Glutamatergic neuron (in vitro differentiated cells): ENCODE data around the gene SYT1. TPM values are rescaled to one million over a fixed set of nuclear protein-coding genes. Genes with fewer than 3 reads are reported as not detected.
"Not testable (repeated sequence)": the region's sequence is repeated elsewhere in the genome, so short reads cannot be mapped to it uniquely, and the experiment has no call there.

Source experiments
- DNase-seq: peaks from one replicate; pipeline ENCODE4 v3.0.0; 2022
- H3K27ac Mint-ChIP-seq: one replicate; pipeline ENCODE4 v1.8.0; 2020; ENCODE audit warnings: mild to moderate bottlenecking, mixed read lengths, inconsistent platforms; ENCODE audit not compliant: unreplicated experiment
- H3K27me3 Mint-ChIP-seq: one replicate; pipeline ENCODE4 v1.8.0; 2020; ENCODE audit warnings: mild to moderate bottlenecking, moderate library complexity, mixed read lengths, inconsistent platforms; ENCODE audit not compliant: unreplicated experiment
- H3K36me3 Mint-ChIP-seq: one replicate; pipeline ENCODE4 v1.8.0; 2020; ENCODE audit warnings: mild to moderate bottlenecking, mixed read lengths, inconsistent platforms; ENCODE audit not compliant: unreplicated experiment
- H3K4me1 Mint-ChIP-seq: one replicate; pipeline ENCODE4 v1.8.0; 2020; ENCODE audit warnings: mild to moderate bottlenecking, low read depth, mixed read lengths, inconsistent platforms; ENCODE audit not compliant: unreplicated experiment
- H3K4me3 Mint-ChIP-seq: one replicate; pipeline ENCODE4 v1.8.0; 2020; ENCODE audit warnings: mild to moderate bottlenecking, mixed read lengths, inconsistent platforms; ENCODE audit not compliant: unreplicated experiment
- H3K9me3 Mint-ChIP-seq: one replicate; pipeline ENCODE4 v1.8.0; 2020; ENCODE audit warnings: mild to moderate bottlenecking, moderate library complexity, mixed read lengths, inconsistent platforms; ENCODE audit not compliant: unreplicated experiment
- CTCF ChIP-seq: fragments of 200-600 bp; sonication (generic); IDR thresholded peaks from one replicate; pipeline ENCODE4 v1.5.0; 2021; ENCODE audit not compliant: partially characterized antibody, unreplicated experiment
- total RNA-seq: library from RNA; stranded (reverse); fragmentation: NEBNext Ultra II Directional; extraction: Animal tissue kit (Norgen Biotek cat#: 25700); gene quantifications from one replicate; pipeline ENCODE4 v1.2.1, GENCODE V29; 2021; ENCODE audit not compliant: unreplicated experiment

Gene SYT1
- total RNA-seq, 1 donor from 2014 or later, result 155 TPM

- no peak overlapping the region for H3K4me3 Mint-ChIP-seq
- TF ChIP-seq CTCF, result no peak
- H3K36me3 Mint-ChIP-seq, result peaks cover 8% of the 10 kb centered on the region
- no peak overlapping the region for H3K27ac Mint-ChIP-seq
- H3K9me3 Mint-ChIP-seq, result peaks cover 1% of the 10 kb centered on the region
- peaks cover 2% of the 10 kb centered on the region for H3K27me3 Mint-ChIP-seq
- H3K4me1 Mint-ChIP-seq, result peaks cover 28% of the 10 kb centered on the region
- DNase-seq, result no peak
Measured at GRCh38 chr12:79020106-79020505, 155.5 kb downstream of the SYT1 start.

- H3K27me3 Mint-ChIP-seq, result peaks cover 2% of the 10 kb centered on the region
- TF ChIP-seq CTCF, result no peak
- H3K27ac Mint-ChIP-seq, result no peak overlapping the region
- peaks cover 8% of the 10 kb centered on the region for H3K36me3 Mint-ChIP-seq
- no peak for DNase-seq
- no peak overlapping the region for H3K4me3 Mint-ChIP-seq
- H3K4me1 Mint-ChIP-seq, result peaks cover 28% of the 10 kb centered on the region
- peaks cover 1% of the 10 kb centered on the region for H3K9me3 Mint-ChIP-seq
Measured at GRCh38 chr12:79021021-79021420, 156.4 kb downstream of the SYT1 start.

GRCh38 chr12:79023261-79023660, 158.7 kb downstream of the SYT1 start:
- H3K27me3 Mint-ChIP-seq, result no peaks in the 10 kb centered on the region
- no peak overlapping the region for H3K4me3 Mint-ChIP-seq

GRCh38 chr12:79023784-79024183, 159.2 kb downstream of the SYT1 start:
- Mint-ChIP-seq H3K9me3 (no peaks in the 10 kb centered on the region), H3K4me1 (peaks cover 28% of the 10 kb centered on the region), H3K27me3 (no peaks in the 10 kb centered on the region), H3K27ac (peak overlapping the region; percentile 30), H3K4me3 (no peak overlapping the region), H3K36me3 (no peaks in the 10 kb centered on the region)
- DNase-seq, result no peak
- no peak for TF ChIP-seq CTCF

More at GRCh38 chr12:79023261-79023660, 158.7 kb downstream of the SYT1 start:
- Mint-ChIP-seq H3K36me3 (no peaks in the 10 kb centered on the region), H3K4me1 (peaks cover 28% of the 10 kb centered on the region), H3K27ac (peak overlapping the region; percentile 57), H3K9me3 (no peaks in the 10 kb centered on the region)
- DNase-seq, result no peak
- no peak for TF ChIP-seq CTCF

GRCh38 chr12:79033788-79034187, 169.2 kb downstream of the SYT1 start:
- H3K36me3 Mint-ChIP-seq, result no peaks in the 10 kb centered on the region
- TF ChIP-seq CTCF, result no peak
- no peaks in the 10 kb centered on the region for H3K27me3 Mint-ChIP-seq
- H3K27ac Mint-ChIP-seq, result no peak overlapping the region
- no peaks in the 10 kb centered on the region for H3K9me3 Mint-ChIP-seq
- no peaks in the 10 kb centered on the region for H3K4me1 Mint-ChIP-seq
- DNase-seq, result no peak
- no peak overlapping the region for H3K4me3 Mint-ChIP-seq

GRCh38 chr12:79044748-79045147, 180.2 kb downstream of the SYT1 start:
- H3K27me3 Mint-ChIP-seq, H3K4me3 Mint-ChIP-seq, H3K4me1 Mint-ChIP-seq, DNase-seq, H3K36me3 Mint-ChIP-seq, H3K9me3 Mint-ChIP-seq: not testable (repeated sequence)
- peak overlapping the region; percentile 79 for H3K27ac Mint-ChIP-seq

- H3K27ac Mint-ChIP-seq, result peak overlapping the region; percentile 95
- H3K4me3 Mint-ChIP-seq, result peak overlapping the region; percentile 84
- peak; percentile 42 for DNase-seq
Measured at GRCh38 chr12:79045149-79045703, 180.7 kb downstream of the SYT1 start.

More at GRCh38 chr12:79045149-79045703, 180.7 kb downstream of the SYT1 start:
- H3K27me3 Mint-ChIP-seq, H3K9me3 Mint-ChIP-seq, H3K4me1 Mint-ChIP-seq, H3K36me3 Mint-ChIP-seq: not testable (repeated sequence)
